K562 (cell line): ENCODE data around the gene WFIKKN2. TPM values are rescaled to one million over a fixed set of nuclear protein-coding genes. Genes with fewer than 3 reads are reported as not detected.

ENCODE experiments used
- KLF10 ChIP-seq: fragments of 250-450 bp; sonication (Bioruptor Pico); IDR thresholded peaks from 2 replicates; pipeline ENCODE4 v1.6.1; 2021; ENCODE audit warnings: matching md5 sums
- LEF1 ChIP-seq: fragments of 450-650 bp; IDR thresholded peaks from 2 replicates; pipeline ENCODE4 v1.6.1; 2016; ENCODE audit warnings: mild to moderate bottlenecking
- MAFF ChIP-seq: IDR thresholded peaks from 2 replicates; pipeline ENCODE4 v1.6.1; 2012; ENCODE audit warnings: low read length, improper control_type of control experiment
- NELFE ChIP-seq: IDR thresholded peaks from 2 replicates; pipeline ENCODE4 v1.6.1; 2011; ENCODE audit warnings: mild to moderate bottlenecking; ENCODE audit not compliant: insufficient read depth, insufficient read length
- NFXL1 ChIP-seq: fragments of 450-650 bp; formaldehyde crosslinking; IDR thresholded peaks from 2 replicates; pipeline ENCODE4 v1.4.0; 2021; ENCODE audit warnings: mild to moderate bottlenecking
- NR3C1 ChIP-seq: sonication (generic); formaldehyde crosslinking; IDR thresholded peaks from 2 replicates; pipeline ENCODE4 v1.8.1; 2022; ENCODE audit warnings: missing genetic modification reagents
- POLR2G ChIP-seq: fragments of 200-400 bp; formaldehyde crosslinking; IDR thresholded peaks from 2 replicates; pipeline ENCODE4 v1.6.1; 2017; ENCODE audit warnings: low read depth, mild to moderate bottlenecking, antibody characterized with exemption, low read length, moderate library complexity
- ZBTB2 ChIP-seq: fragments of 450-650 bp; IDR thresholded peaks from 2 replicates; pipeline ENCODE4 v1.6.1; 2016; ENCODE audit warnings: antibody characterized with exemption
- ZC3H4 ChIP-seq: sonication (generic); formaldehyde crosslinking; IDR thresholded peaks from 2 replicates; pipeline ENCODE4 v1.9.0; 2021; ENCODE audit warnings: missing genetic modification reagents, borderline replicate concordance
- ZNF175 ChIP-seq: fragments of 200-800 bp; sonication (Bioruptor generic); IDR thresholded peaks from 2 replicates; pipeline ENCODE4 v1.6.1; 2016; ENCODE audit warnings: low read depth, mild to moderate bottlenecking, missing genetic modification characterization, missing compliant biosample characterization
- ZNF224 ChIP-seq: sonication (generic); formaldehyde crosslinking; IDR thresholded peaks from 2 replicates; pipeline ENCODE4 v1.8.0; 2022; ENCODE audit warnings: mild to moderate bottlenecking, missing genetic modification reagents
- ZSCAN29 ChIP-seq: fragments of 450-650 bp; IDR thresholded peaks from 2 replicates; pipeline ENCODE4 v1.6.1; 2017
- polyA plus RNA-seq, 8 experiments: library from polyadenylated mRNA; depleted of rRNA in 4 of 8; stranded (reverse) in 5 of 8; unstranded in 3 of 8; fragments of >200 nt; fragmentation: Nextera tagmentation in 2 of 8; fragmentation: Illumina TruSeq in 1 of 8; extraction: Ambion mirVana in 2 of 8; extraction: Trizol in 1 of 8; gene quantifications; 2 replicates each; pipeline versions ENCODE4 v1.2.1 to v1.2.3, GENCODE V29; 2011 to 2014; ENCODE audit warnings: inconsistent platforms in 1 of 8, missing spikeins in 1 of 8
- total RNA-seq, 7 experiments: library from RNA; depleted of rRNA in 6 of 7; stranded (reverse); fragments of >200 nt in 6 of 7; fragmentation: Illumina TruSeq in 2 of 7; extraction: Trizol in 2 of 7; gene quantifications; 2 replicates each; pipeline versions ENCODE4 v1.2.1 to v1.2.3, GENCODE V29; 2011 to 2021; ENCODE audit warnings: low replicate concordance in 1 of 7
- TF ChIP-seq, protein P1 (sequence below), 2 experiments: fragments of 450-650 bp in 1 of 2; sonication (generic) in 1 of 2; formaldehyde crosslinking in 1 of 2; IDR thresholded peaks; 2 replicates each; pipeline versions ENCODE4 v1.7.1 to v1.9.0; 2016 to 2022; ENCODE audit warnings: inconsistent platforms in 1 of 2, mild to moderate bottlenecking in 1 of 2, missing genetic modification reagents in 1 of 2
- TF ChIP-seq, protein P2 (sequence below): IDR thresholded peaks from 3 replicates; pipeline ENCODE4 v1.6.1; 2011; ENCODE audit warnings: borderline replicate concordance, mild to moderate bottlenecking; ENCODE audit not compliant: insufficient read length, insufficient read depth
- TF ChIP-seq, protein P3 (sequence below): fragments of 200-800 bp; sonication (Bioruptor generic); IDR thresholded peaks from 2 replicates; pipeline ENCODE4 v1.6.1; 2017; ENCODE audit warnings: missing genetic modification characterization, missing compliant biosample characterization

WFIKKN2 gene
- total and polyA plus RNA-seq, 9 of the 15 experiments (the other 6 are each of a cell fraction or from before 2014, with no cell fraction given), result 0.07 TPM; not detected in 8

DNA sequence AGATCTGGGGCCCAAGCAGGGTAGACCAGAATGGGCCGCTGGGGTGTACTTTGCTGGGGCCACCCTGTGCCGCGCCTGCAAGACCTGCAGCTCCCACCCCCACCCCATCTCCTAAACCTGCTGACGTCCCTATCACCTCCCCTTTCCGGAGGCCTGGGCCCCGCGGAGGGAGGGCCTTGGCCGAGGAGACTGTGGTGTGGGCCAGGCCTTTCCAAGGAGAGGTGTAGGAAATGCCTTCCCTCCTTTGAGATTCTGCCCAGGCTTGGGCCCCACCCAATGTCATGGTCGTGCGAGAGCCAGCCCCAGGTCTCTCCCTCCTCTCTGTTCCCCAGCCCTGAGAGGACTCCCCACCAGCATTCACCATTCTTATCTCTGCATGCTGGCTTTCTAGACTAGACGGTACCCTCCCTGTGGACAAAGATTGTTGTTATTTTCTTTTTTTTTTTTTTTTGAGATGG, 3.9 kb upstream of the WFIKKN2 start (continued):
- no peak for TF ChIP-seq MAFF
- TF ChIP-seq, protein P1, sequence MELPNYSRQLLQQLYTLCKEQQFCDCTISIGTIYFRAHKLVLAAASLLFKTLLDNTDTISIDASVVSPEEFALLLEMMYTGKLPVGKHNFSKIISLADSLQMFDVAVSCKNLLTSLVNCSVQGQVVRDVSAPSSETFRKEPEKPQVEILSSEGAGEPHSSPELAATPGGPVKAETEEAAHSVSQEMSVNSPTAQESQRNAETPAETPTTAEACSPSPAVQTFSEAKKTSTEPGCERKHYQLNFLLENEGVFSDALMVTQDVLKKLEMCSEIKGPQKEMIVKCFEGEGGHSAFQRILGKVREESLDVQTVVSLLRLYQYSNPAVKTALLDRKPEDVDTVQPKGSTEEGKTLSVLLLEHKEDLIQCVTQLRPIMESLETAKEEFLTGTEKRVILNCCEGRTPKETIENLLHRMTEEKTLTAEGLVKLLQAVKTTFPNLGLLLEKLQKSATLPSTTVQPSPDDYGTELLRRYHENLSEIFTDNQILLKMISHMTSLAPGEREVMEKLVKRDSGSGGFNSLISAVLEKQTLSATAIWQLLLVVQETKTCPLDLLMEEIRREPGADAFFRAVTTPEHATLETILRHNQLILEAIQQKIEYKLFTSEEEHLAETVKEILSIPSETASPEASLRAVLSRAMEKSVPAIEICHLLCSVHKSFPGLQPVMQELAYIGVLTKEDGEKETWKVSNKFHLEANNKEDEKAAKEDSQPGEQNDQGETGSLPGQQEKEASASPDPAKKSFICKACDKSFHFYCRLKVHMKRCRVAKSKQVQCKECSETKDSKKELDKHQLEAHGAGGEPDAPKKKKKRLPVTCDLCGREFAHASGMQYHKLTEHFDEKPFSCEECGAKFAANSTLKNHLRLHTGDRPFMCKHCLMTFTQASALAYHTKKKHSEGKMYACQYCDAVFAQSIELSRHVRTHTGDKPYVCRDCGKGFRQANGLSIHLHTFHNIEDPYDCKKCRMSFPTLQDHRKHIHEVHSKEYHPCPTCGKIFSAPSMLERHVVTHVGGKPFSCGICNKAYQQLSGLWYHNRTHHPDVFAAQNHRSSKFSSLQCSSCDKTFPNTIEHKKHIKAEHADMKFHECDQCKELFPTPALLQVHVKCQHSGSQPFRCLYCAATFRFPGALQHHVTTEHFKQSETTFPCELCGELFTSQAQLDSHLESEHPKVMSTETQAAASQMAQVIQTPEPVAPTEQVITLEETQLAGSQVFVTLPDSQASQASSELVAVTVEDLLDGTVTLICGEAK (IDR thresholded peaks at IDR 0.05), result no peak
- TF ChIP-seq, protein P1 (CRISPR knock-in tag; IDR thresholded peaks at IDR 0.05), result no peak
- no peak for TF ChIP-seq ZNF224 (CRISPR knock-in tag)
- no peak for TF ChIP-seq NR3C1 (CRISPR knock-in tag)
- TF ChIP-seq KLF10 (CRISPR knock-in tag), result no peak
- peak; percentile 35; the same call in 1 of the 2 replicates for TF ChIP-seq POLR2G
- TF ChIP-seq ZSCAN29, result no peak
- TF ChIP-seq NFXL1 (CRISPR knock-in tag), result no peak
- TF ChIP-seq ZC3H4 (CRISPR knock-in tag), result no peak
- peak; percentile 54; the same call in 1 of the 2 replicates for TF ChIP-seq LEF1
- TF ChIP-seq, protein P2, sequence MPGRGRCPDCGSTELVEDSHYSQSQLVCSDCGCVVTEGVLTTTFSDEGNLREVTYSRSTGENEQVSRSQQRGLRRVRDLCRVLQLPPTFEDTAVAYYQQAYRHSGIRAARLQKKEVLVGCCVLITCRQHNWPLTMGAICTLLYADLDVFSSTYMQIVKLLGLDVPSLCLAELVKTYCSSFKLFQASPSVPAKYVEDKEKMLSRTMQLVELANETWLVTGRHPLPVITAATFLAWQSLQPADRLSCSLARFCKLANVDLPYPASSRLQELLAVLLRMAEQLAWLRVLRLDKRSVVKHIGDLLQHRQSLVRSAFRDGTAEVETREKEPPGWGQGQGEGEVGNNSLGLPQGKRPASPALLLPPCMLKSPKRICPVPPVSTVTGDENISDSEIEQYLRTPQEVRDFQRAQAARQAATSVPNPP, result no peak
- no peak for TF ChIP-seq NELFE
- no peak for TF ChIP-seq ZNF175 (CRISPR knock-in tag)
- TF ChIP-seq, protein P3, sequence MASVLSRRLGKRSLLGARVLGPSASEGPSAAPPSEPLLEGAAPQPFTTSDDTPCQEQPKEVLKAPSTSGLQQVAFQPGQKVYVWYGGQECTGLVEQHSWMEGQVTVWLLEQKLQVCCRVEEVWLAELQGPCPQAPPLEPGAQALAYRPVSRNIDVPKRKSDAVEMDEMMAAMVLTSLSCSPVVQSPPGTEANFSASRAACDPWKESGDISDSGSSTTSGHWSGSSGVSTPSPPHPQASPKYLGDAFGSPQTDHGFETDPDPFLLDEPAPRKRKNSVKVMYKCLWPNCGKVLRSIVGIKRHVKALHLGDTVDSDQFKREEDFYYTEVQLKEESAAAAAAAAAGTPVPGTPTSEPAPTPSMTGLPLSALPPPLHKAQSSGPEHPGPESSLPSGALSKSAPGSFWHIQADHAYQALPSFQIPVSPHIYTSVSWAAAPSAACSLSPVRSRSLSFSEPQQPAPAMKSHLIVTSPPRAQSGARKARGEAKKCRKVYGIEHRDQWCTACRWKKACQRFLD (CRISPR knock-in tag), result no peak
- 0 out of 2 replicates have a peak, but pooled peaks have one; percentile 35 for TF ChIP-seq ZBTB2
